AG09309 (cell line): ENCODE measurements around the gene ACVRL1.

Source experiments
- DNase-seq: peaks from one replicate; pipeline ENCODE4 v3.0.0-alpha.2; 2010; ENCODE audit warnings: low read depth
- H3K4me3 ChIP-seq: 2 replicates; pipeline ENCODE4 v1.5.1; 2011; ENCODE audit warnings: mild to moderate bottlenecking, low read depth, low read length, moderate library complexity; ENCODE audit not compliant: control insufficient read depth
- TF ChIP-seq, protein P1 (sequence below): IDR thresholded peaks from 2 replicates; pipeline ENCODE4 v1.5.1; 2011; ENCODE audit warnings: mild to moderate bottlenecking, low read depth, low read length, inconsistent platforms; ENCODE audit not compliant: insufficient read depth, control insufficient read depth; ENCODE audit errors: missing control alignments

Gene ACVRL1

DNA sequence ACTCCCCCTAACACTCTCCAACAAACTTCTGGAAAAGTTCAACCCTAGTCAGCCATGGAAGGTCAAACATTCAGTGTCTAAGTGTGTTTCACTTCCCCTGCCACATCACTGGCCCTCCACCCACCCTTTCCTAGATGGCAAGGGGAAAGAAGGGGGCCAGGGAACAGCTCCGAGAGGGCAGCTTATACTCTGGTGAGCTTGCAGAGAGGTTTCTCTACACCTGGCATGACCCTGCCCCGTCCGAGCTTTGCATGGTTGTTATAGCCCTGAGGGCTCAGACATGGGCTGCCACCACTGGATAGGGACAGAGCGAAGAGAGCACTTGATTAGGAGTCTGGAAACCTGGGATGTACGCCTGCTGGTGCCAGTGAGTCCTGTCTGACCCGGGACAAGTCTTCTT is 4.0 kb downstream of the ACVRL1 start:
- DNase-seq = no peak
- H3K4me3 ChIP-seq = no peak overlapping the region
- TF ChIP-seq, protein P1, sequence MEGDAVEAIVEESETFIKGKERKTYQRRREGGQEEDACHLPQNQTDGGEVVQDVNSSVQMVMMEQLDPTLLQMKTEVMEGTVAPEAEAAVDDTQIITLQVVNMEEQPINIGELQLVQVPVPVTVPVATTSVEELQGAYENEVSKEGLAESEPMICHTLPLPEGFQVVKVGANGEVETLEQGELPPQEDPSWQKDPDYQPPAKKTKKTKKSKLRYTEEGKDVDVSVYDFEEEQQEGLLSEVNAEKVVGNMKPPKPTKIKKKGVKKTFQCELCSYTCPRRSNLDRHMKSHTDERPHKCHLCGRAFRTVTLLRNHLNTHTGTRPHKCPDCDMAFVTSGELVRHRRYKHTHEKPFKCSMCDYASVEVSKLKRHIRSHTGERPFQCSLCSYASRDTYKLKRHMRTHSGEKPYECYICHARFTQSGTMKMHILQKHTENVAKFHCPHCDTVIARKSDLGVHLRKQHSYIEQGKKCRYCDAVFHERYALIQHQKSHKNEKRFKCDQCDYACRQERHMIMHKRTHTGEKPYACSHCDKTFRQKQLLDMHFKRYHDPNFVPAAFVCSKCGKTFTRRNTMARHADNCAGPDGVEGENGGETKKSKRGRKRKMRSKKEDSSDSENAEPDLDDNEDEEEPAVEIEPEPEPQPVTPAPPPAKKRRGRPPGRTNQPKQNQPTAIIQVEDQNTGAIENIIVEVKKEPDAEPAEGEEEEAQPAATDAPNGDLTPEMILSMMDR = no peak

DNA sequence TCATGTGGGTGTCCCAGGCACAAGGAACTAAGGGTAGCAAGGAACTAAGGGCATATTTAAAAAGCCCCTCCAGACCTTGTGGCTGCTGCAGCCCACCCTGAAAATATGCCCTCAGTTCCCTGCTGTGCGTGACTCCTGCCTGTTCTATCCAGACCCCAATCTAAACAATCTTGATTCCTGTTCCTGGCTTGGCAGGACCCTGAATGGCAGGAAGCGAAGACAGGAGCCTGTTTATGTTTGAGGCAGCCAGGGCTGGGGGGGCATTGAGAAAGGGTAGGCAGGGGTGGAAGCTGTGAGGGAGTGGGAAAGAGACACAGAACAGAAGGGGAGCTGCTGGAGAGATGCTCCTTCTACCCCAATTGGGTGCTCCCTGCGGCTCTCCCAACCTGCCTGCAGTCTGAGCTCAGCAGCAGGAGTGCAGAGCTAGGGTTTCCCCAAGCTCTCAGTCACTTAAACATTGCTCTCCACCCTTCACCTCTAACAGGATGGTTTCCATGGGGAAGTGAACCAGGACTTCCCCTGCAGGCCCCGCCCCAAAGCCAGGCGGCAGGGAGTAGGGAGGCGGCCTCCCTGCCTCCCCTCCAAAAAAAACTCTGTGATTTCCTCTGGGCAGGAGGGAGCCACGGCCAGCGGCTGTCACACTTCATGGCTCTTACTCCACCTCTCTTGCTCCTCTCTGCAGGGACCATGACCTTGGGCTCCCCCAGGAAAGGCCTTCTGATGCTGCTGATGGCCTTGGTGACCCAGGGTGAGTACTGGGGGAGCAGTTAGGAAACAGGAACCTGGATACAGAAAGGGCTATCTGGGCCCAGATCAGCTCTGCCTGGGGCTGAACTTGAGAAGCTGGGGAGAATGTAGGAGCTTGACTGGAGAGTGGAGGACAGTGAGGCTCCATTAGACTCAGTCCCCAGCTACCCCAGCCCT is 4.7 kb downstream of the ACVRL1 start:
- TF ChIP-seq, protein P1 = no peak
- H3K4me3 ChIP-seq = no peak overlapping the region
- no peak for DNase-seq

DNA sequence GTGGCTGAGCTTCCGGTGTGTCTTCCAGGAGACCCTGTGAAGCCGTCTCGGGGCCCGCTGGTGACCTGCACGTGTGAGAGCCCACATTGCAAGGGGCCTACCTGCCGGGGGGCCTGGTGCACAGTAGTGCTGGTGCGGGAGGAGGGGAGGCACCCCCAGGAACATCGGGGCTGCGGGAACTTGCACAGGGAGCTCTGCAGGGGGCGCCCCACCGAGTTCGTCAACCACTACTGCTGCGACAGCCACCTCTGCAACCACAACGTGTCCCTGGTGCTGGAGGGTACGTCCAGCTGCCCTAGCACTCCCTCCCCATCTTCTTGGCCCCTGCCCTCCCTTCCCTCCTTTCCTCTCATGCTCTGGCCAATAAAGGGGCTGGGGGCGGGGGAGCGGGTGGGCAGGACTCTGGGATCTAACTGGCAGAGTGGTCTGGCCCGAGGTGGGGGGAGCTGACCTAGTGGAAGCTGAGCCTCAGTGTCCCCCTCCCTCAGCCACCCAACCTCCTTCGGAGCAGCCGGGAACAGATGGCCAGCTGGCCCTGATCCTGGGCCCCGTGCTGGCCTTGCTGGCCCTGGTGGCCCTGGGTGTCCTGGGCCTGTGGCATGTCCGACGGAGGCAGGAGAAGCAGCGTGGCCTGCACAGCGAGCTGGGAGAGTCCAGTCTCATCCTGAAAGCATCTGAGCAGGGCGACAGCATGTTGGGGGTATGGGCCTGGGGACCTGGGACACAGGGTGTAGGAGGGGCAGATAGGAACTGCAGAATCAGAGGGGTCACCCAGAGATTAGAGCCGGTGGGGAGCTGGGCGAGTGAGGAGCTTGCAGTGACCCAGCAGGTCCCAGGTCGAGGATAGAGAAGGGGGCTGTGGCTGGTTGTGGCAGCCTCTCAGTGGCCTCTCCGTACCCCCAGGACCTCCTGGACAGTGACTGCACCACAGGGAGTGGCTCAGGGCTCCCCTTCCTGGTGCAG is 6.0 kb downstream of the ACVRL1 start:
- H3K4me3 ChIP-seq = no peak overlapping the region
- DNase-seq = no peak
- TF ChIP-seq, protein P1 = no peak

DNA sequence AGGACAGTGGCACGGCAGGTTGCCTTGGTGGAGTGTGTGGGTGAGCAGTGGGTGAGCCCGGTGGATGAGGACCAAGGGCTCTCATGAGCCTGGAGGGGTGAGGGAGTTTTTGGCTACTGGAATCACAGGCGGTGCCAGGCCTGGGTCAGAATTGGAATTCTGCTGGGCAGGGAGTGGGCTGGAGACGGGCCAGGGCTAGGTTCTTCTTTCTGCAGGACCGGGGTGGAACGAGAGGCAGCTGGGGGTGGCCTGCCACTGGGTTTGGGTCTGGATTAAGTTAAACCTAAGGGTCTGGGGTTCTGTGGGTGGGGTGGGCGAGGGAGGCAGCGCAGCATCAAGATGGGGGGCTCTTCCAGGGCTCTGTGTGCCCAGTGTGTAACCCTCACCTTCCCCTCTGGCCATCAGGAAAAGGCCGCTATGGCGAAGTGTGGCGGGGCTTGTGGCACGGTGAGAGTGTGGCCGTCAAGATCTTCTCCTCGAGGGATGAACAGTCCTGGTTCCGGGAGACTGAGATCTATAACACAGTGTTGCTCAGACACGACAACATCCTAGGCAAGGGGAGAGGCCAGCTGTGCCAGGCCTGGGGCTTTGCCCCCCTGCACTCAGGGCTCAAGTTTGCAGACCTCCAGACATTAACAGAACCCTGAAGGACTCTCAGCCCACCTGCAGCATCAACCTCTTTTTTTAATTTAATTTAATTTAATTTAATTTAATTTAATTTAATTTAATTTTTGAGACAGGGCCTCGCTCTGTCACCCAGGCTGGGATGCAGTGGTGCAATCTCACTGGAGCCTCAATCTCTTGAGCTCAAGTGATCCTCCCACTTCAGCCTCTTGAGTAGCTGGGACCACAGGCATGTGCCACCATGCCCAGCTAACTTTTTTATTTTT is 7.0 kb downstream of the ACVRL1 start:
- H3K4me3 ChIP-seq = no peak overlapping the region
- TF ChIP-seq, protein P1 = no peak
- DNase-seq = no peak

DNA sequence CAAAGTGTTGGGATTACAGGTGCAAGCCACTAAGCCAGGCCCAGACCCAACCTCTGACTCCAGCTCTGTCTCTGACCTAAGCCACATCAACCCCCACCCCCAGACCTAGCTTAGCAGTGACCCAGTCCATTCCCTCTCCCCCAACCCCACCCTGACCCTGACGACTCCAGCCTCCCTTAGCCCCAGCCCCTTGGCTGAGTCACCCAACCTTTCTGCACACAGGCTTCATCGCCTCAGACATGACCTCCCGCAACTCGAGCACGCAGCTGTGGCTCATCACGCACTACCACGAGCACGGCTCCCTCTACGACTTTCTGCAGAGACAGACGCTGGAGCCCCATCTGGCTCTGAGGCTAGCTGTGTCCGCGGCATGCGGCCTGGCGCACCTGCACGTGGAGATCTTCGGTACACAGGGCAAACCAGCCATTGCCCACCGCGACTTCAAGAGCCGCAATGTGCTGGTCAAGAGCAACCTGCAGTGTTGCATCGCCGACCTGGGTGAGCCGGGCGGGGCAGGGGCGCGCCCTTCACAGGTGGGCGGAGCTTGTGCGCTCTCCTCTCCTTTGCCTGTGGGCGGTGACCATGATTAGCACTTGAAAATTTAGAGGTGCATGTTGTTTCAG is 7.8 kb downstream of the ACVRL1 start:
- no peak overlapping the region for H3K4me3 ChIP-seq
- TF ChIP-seq, protein P1 = no peak
- no peak for DNase-seq
